ENCODE measurements around the gene NEK5.

DNA sequence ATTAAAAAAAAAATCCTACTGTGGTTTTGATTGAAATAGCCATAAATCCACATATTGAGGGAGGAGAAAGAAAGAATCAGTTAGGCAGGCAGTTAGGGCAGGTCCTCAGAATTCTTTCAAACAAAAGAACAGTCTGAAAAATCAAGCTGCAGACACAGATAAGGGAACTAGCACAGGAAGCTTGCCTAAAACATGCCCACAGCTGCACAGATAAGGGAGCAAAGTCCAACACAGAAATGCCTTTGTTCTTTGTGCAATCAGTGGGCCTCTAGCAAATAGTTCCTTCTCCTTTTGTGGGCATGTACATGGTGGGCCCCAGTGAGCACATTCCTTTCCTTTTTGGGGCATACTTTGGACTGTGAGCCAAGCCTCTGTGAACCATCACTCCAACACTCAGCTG lies 61.6 kb downstream of the NEK5 start:
- TF ChIP-seq CTCF (conservative IDR thresholded peaks at IDR 0.05; ENCODE audit: low read depth, low read length) (no peak), EZH2 (IDR thresholded peaks at IDR 0.05; ENCODE audit: low read length, unreplicated experiment) (no peak)
